DMS53 treated with DMSO at 0.1 percent for 48 hours (cell line): ENCODE results near the gene SORCS2.

ENCODE experiments used
- DNase-seq: peaks from one replicate; lab custom pipeline; 2025; ENCODE audit not compliant: unreplicated experiment; lab: John Stamatoyannopoulos, UW

Gene SORCS2

GRCh38 chr4:7185487-7186030 is 6.8 kb upstream of the SORCS2 start:
- DNase-seq, result no peak

DNA sequence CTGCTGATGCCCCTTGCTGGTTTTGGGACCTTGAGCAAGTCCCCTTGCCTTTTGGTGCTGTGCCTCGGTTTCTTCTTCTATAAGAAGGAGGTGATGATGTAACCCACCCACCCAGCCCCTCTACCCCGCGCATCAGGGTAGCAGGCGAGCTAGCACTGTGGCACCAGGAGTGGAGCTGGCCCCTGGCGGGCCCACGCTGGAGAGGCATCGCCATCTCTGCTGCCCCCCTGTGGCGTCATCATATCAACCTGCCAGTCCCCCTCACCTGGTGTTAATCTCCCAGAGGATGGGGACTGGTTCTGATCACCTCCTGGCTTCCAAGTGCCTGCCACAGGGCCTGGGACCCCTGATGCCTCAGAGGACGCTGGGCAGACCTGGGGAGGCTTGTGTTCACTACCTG is 6.3 kb upstream of the SORCS2 start:
- DNase-seq, result no peak

DNA sequence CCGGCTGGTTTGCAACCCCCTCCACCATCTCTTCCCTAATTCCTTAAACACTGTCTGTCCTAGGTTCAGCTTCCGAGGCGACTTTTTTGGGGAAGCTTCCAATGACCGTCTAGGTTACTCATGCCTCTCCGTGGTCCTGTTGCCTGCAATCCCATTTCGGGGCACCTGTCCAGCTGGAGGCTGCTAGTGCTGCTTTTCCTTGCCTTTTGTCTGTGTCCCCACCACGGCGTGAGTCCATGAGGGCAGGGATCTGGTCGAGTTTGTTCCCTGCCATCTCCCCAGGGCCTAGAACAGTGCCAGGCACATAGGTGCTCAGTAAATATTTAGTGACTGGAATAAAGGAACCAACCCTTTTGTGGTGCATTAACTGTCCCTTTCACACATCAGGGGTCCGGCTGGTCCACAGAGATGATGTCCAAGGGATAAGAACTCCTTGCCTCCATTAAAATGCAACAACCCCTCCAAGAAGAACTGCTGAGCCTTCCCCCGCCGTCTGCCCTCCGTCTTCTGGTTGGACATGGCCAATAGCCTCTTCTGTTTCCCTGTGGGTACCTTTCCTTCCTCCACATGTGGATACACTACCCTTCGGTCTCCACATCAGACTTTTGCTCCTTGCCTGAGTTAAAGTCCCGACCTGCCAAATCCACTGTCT is 5.7 kb upstream of the SORCS2 start:
- DNase-seq, result no peak

DNA sequence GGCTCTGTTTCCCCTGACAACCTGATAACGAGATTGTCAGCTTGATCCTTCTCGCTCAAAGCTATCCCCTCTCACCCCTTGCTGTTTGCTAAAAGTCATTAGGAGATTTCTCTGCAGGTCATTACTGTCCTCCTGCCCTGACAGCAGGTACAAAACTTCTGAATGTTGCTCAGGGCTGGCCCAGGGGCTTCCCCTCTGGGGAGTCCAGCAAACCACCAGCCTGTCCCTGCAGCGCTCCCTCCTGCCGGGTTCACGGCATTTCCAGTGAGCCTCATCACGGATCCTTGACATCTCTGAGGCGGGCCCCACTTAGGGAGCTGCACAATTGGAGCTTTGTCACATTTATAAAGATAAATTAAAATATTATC is 5.2 kb upstream of the SORCS2 start:
- DNase-seq, result no peak

DNA sequence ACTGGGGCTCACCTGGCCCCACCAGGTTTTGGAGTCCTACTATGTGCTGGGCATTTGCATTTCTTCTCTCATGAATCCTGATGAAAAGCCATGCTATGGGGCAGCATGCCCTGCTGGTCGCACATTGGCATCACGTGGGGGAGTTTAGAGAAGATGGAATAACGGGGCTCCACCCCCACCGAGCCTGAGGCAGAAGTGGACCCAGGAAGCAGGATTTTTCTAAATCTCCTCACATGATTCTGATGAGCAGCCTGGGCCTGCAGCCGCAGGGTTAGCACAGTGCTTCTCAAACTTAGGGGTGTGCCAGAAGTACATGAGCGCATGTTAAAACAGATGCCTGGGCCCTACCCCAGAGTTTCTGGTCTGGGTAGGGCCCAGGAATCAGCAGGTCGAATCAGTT is 4.6 kb upstream of the SORCS2 start:
- DNase-seq, result no peak

GRCh38 chr4:7189066-7189465 is 3.3 kb upstream of the SORCS2 start:
- no peak for DNase-seq

DNA sequence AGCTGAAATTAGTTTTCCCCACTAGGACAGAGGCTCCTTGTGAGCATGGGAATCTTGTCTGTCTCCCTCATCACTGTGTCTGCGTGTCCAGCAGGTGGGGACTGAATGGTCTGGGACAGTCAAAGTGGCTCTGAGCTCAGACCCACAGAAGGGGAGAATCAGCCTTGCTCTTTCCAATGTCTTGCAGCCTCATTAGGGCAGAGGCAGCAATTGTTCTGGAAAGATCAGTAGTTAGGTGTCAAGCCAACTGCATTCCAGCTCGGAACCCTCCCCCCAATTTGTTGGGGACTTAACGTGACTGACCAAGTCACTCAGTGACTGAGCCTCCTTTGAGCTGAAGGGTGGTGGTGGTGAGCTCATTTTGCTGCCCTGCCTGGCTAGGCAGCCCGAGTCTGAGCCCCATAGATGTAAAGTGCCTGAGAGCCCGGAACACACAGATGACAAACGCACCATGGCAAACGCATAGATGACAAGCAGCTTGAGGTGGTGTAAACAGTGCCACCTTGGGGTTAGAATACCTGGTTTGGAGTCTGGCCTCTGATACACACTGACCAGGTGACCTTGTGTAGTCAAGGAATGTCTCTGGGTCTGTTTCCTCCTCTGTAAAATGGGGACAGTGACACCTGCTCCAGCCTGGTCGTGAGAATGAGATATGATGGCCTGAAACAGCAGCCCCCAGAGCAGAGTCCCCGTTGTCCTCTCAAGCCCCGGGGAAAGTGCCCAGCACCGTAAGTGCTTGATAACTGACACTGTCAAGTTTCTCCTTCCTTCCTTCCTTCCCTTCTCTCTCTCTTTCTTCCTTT is 2.7 kb upstream of the SORCS2 start:
- DNase-seq, result peak; percentile 53

- no peak for DNase-seq
Measured at GRCh38 chr4:7190278-7190594, 2.1 kb upstream of the SORCS2 start.

DNA sequence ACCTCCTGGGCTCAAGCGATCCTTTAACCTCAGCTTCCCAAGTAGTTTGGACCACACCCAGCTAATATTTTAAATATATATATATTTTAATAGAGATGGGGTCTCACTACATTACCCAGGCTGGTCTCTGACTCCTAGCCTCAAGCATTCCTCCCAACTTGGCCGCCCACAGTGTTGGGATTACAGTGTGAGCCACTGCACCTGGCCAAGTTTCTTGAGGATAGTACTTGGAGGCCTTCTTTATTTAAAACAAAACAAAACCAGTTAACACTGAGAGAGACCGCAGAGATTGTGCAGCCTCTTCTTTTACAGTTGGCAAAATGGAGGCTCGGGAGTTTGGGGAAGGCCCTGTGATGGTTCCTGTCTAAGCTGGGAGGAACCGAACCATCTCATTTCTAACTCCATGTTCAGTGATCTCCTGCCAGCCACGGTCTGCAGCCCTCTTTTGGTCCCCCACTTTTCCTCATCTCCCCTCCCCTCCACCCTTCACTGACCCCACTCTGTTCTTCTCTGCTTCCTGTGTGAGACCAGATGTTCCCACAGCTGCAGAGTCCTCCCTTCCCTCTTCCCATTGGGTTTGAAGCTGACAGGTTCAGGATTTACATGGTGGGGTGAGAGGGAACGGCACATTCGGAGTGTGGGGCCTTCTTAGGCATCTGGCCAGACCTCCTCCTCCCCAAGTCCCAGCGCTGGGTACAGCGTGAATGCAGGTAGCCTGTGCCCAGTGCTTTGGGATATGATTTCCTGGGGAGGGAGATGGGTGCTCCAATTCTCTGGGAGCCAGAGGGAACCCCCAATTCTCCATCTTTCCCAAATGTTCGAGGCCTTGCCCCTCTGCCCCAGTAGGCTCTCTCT is 1.4 kb upstream of the SORCS2 start:
- no peak for DNase-seq

- DNase-seq, result no peak
Measured at GRCh38 chr4:7191546-7192251, 639 bp upstream of the SORCS2 start.

- DNase-seq, result no peak
Measured at GRCh38 chr4:7193030-7193958, 956 bp downstream of the SORCS2 start.

DNA sequence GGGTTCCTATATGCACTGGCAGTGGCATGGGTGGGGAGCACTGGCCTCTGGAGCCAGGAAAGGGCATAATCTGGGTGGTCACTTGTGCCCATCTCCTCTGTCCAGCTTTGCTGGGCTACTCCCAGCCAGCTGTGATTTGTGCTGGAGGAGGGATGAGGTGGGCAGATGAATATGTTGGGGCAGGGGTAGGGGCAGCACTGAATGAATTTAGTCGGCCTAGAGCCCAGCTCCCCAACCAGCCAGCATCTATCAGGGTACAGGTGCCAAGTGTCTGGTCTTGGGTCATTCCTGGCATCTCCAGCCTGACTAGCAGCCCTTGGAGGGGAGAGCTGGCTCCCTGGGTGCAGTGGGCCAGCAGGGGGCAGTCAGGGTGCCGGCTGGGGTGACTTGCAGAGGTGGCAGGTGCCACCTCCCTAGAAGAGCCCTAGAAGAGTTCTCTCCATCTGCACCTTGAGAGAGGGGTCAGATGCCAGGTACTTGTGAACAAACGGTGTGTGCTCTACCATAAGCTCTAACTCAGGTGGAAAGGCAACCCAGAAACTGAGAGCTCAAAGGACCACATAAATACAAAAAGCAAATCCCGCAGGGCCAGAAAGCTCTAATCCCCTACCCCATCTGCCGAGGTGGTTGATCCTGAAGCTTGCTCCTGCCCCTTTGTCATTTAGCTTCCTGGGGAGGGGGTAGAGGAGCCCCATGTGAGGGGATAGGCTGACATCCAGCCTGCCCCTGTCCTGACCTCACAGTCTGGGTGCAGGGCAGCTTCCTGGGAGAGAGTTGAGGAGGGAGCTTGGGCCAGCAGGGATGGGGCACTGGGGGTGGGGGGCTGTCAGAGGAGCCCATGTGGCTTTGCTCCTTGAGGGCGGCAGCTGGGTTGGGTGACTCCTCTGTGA is 2.2 kb downstream of the SORCS2 start:
- no peak for DNase-seq

GRCh38 chr4:7195141-7195515 is 2.8 kb downstream of the SORCS2 start:
- no peak for DNase-seq

- no peak for DNase-seq
Measured at GRCh38 chr4:7195546-7196287, 3.4 kb downstream of the SORCS2 start.

- no peak for DNase-seq
Measured at GRCh38 chr4:7196288-7196651, 3.9 kb downstream of the SORCS2 start.

- DNase-seq, result no peak
Measured at GRCh38 chr4:7196736-7197135, 4.4 kb downstream of the SORCS2 start.

DNA sequence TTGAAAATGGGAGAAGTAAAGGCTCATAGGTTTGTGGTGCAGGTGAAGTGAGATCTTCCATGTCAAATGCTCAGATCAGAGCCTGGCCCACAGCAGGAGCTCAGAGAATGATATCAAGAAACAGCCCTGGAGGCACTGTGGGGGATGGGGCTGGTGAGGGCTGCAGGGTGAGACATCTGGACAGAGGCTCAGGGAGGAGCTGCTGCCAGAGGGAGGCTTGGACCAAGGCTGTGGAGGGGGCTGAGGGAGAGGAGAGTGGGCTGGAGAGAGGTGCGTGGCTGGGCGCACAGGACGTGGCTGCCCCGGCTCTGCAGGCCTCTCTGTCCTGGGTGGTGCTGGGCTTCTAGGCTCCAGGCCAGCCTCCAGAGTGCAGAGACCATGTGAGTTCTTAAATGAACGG is 5.6 kb downstream of the SORCS2 start:
- DNase-seq, result no peak

DNA sequence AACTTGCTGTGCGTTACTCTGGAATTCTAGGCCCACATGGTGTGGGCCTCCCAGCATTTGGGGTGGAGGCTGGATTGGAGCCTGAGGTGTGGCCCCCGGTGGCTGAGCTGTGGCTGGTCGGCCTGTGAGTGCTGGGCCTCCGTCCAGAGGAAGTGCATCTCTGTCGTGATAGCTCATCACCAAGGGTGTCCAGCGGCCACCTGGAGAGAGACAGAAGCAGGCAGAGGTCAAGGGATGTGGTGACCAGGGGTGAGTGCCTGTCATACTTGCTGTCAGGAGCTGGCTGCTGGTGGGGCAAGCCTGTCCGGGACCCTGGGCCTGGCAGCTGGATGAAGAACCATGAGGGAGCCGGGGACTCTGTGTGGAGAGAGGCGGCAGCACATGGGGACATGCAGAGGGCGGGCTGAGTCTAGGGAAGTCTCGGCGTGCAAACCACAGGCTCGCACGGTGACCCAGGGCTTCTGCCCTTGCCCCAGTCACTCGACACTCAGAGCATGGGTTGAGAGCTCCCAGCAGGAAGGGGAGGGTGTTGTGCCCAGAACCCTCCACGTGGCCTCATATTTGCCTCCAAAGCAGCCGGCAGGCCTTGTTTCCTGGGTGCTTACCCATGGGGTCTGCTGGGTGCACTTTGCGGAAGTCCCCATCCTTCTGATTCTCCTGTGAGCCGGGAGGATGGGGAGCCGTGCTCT is 6.2 kb downstream of the SORCS2 start:
- no peak for DNase-seq
